ENCODE measurements around the gene MIB1. TPM values are rescaled to one million over a fixed set of nuclear protein-coding genes. Genes with fewer than 3 reads are reported as not detected.

MIB1 gene
- total and polyA plus RNA-seq, 2 donors (not counting 1 experiment from before 2014, with no cell fraction given), result 1.8 to 25.5 TPM

DNA sequence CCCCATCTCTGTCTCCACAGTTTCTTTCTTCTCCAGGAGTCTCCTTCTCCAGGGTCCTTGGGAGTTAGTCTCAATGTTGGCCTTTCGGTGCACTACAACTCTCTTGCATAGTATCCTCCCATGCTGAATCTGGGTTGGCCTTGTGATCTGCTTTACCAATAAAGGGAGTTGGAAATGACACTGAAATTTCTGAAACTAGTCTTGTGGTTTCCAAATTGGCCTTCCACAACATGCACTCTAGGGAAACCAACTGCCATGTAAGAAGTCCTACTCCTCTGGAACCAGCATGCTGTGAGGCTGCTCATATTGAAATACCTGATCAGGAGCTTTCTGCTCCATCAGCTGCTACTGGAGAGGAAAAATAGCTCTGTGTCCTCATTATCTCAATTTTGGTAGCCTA lies 26.1 kb upstream of the MIB1 start:
- ChIA-PET POLR2A (no interaction called here), CTCF (no interaction called here)
- Histone ChIP-seq H3K36me3 (replicated peaks in 1 of 2; ENCODE audit: control extremely low read depth in 1 of 2, control insufficient read depth in 1 of 2, extremely low read depth in 1 of 2, insufficient read depth in 2 of 2, low read length in 1 of 2) (no peaks in the 10 kb centered on the region), H2AFZ (ENCODE audit: insufficient read depth, low read depth, low read length, poor library complexity, severe bottlenecking) (no peak overlapping the region), H3K9ac (ENCODE audit: low read length) (no peak overlapping the region), H3K79me2 (ENCODE audit: control insufficient read depth, insufficient read depth, low read length) (no peaks in the 10 kb centered on the region), H3K9me3 (ENCODE audit: control extremely low read depth in 1 of 3, control insufficient read depth in 2 of 3, insufficient read depth in 1 of 3, low read length in 2 of 3) (peaks cover 0 to 4% (median 0%) of the 10 kb centered on the region in 3 donors), H3K4me2 (replicated peaks; ENCODE audit: low read depth, low read length, poor library complexity, severe bottlenecking) (no peak overlapping the region), H3K4me1 (ENCODE audit: control insufficient read depth in 2 of 2, insufficient read depth in 2 of 2, low read length in 2 of 2) (no peaks in the 10 kb centered on the region), H4K20me1 (ENCODE audit: control insufficient read depth, insufficient read depth, low read length, poor library complexity, severe bottlenecking) (no peaks in the 10 kb centered on the region), H3K27me3 (replicated peaks in 1 of 4; ENCODE audit: control extremely low read depth in 1 of 4, control insufficient read depth in 3 of 4, insufficient read depth in 4 of 4, low read length in 3 of 4) (no peaks in the 10 kb centered on the region), H3K4me3 (ENCODE audit: control extremely low read depth in 1 of 5, extremely low read depth in 1 of 5, insufficient read depth in 1 of 5, low read depth in 2 of 5, low read length in 4 of 5) (no peak overlapping the region), H3K27ac (ENCODE audit: low read length in 2 of 2) (no peak overlapping the region)
- peaks cover 4% of the 10 kb centered on the region for H3K9me3 Mint-ChIP-seq (ENCODE audit: insufficient read depth)
- peaks cover 4% of the 10 kb centered on the region for H3K27me3 Mint-ChIP-seq
- no peak for ATAC-seq (ENCODE audit: low read depth)
- DNase-seq, result no peak
- no peak overlapping the region for H3K4me3 Mint-ChIP-seq
- no peaks in the 10 kb centered on the region for H3K4me1 Mint-ChIP-seq
- TF ChIP-seq EZH2 (IDR thresholded peaks at IDR 0.05; ENCODE audit: borderline replicate concordance, insufficient read depth, low read depth, low read length, poor library complexity, severe bottlenecking), result no peak
- TF ChIP-seq, protein P1, sequence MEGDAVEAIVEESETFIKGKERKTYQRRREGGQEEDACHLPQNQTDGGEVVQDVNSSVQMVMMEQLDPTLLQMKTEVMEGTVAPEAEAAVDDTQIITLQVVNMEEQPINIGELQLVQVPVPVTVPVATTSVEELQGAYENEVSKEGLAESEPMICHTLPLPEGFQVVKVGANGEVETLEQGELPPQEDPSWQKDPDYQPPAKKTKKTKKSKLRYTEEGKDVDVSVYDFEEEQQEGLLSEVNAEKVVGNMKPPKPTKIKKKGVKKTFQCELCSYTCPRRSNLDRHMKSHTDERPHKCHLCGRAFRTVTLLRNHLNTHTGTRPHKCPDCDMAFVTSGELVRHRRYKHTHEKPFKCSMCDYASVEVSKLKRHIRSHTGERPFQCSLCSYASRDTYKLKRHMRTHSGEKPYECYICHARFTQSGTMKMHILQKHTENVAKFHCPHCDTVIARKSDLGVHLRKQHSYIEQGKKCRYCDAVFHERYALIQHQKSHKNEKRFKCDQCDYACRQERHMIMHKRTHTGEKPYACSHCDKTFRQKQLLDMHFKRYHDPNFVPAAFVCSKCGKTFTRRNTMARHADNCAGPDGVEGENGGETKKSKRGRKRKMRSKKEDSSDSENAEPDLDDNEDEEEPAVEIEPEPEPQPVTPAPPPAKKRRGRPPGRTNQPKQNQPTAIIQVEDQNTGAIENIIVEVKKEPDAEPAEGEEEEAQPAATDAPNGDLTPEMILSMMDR (IDR thresholded peaks at IDR 0.05), result no peak
- no peak overlapping the region for H3K27ac Mint-ChIP-seq
- no CpG with 5 or more reads among the region's 1 CpG for WGBS (ENCODE audit: insufficient coverage)
- intact Hi-C loops (cut with micrococcal nuclease), result no loop called here

DNA sequence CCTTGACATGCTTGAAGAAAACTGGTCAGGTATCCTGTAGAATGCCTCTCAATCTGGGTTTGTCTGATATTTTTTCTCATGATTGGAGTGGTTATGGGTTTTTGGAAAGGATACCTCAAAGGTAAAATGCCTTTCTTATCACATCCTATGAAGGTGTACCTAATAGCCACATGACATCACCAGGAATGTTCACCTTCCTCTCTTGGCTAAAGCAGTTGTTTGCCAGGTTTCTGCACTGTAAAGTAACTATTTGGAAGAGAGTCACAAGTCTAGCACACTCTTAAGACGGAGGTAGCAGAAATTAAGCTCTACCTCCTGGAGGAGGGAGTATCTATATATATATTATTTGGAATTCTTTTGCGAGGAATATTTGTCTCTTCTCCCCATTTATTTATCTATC lies 17.9 kb upstream of the MIB1 start:
- DNase-seq, result no peak
- WGBS (ENCODE audit: insufficient coverage), result no CpG with 5 or more reads among the region's 2 CpGs
- ChIA-PET POLR2A (no interaction called here), CTCF (no interaction called here)
- Mint-ChIP-seq H3K4me1 (no peaks in the 10 kb centered on the region), H3K9me3 (ENCODE audit: insufficient read depth) (peaks cover 4% of the 10 kb centered on the region), H3K27ac (no peak overlapping the region), H3K4me3 (no peak overlapping the region), H3K27me3 (no peaks in the 10 kb centered on the region)
- Histone ChIP-seq H3K4me2 (replicated peaks; ENCODE audit: low read depth, low read length, poor library complexity, severe bottlenecking) (no peak overlapping the region), H3K4me1 (ENCODE audit: control insufficient read depth in 2 of 2, insufficient read depth in 2 of 2, low read length in 2 of 2) (no peaks in the 10 kb centered on the region), H4K20me1 (ENCODE audit: control insufficient read depth, insufficient read depth, low read length, poor library complexity, severe bottlenecking) (no peaks in the 10 kb centered on the region), H2AFZ (ENCODE audit: insufficient read depth, low read depth, low read length, poor library complexity, severe bottlenecking) (no peak overlapping the region), H3K9ac (ENCODE audit: low read length) (no peak overlapping the region), H3K4me3 (ENCODE audit: control extremely low read depth in 1 of 5, extremely low read depth in 1 of 5, insufficient read depth in 1 of 5, low read depth in 2 of 5, low read length in 4 of 5) (no peak overlapping the region), H3K9me3 (ENCODE audit: control extremely low read depth in 1 of 3, control insufficient read depth in 2 of 3, insufficient read depth in 1 of 3, low read length in 2 of 3) (no peaks in the 10 kb centered on the region), H3K27ac (ENCODE audit: low read length in 2 of 2) (no peak overlapping the region), H3K36me3 (replicated peaks in 1 of 2; ENCODE audit: control extremely low read depth in 1 of 2, control insufficient read depth in 1 of 2, extremely low read depth in 1 of 2, insufficient read depth in 2 of 2, low read length in 1 of 2) (no peaks in the 10 kb centered on the region), H3K27me3 (replicated peaks in 1 of 4; ENCODE audit: control extremely low read depth in 1 of 4, control insufficient read depth in 3 of 4, insufficient read depth in 4 of 4, low read length in 3 of 4) (peaks cover 0 to 3% (median 0%) of the 10 kb centered on the region in 4 experiments), H3K79me2 (ENCODE audit: control insufficient read depth, insufficient read depth, low read length) (no peaks in the 10 kb centered on the region)
- intact Hi-C loops (cut with micrococcal nuclease), result no loop called here
- no peak for TF ChIP-seq EZH2 (IDR thresholded peaks at IDR 0.05; ENCODE audit: borderline replicate concordance, insufficient read depth, low read depth, low read length, poor library complexity, severe bottlenecking)
- TF ChIP-seq, protein P1 (IDR thresholded peaks at IDR 0.05), result no peak
- no peak for ATAC-seq (ENCODE audit: low read depth)
